ENCODE data around the gene RALGAPA2. TPM values are rescaled to one million over a fixed set of nuclear protein-coding genes. Genes with fewer than 3 reads are reported as not detected.

The RALGAPA2 gene
- total RNA-seq, 1 donor from 2014 or later = 24.8 TPM

DNA sequence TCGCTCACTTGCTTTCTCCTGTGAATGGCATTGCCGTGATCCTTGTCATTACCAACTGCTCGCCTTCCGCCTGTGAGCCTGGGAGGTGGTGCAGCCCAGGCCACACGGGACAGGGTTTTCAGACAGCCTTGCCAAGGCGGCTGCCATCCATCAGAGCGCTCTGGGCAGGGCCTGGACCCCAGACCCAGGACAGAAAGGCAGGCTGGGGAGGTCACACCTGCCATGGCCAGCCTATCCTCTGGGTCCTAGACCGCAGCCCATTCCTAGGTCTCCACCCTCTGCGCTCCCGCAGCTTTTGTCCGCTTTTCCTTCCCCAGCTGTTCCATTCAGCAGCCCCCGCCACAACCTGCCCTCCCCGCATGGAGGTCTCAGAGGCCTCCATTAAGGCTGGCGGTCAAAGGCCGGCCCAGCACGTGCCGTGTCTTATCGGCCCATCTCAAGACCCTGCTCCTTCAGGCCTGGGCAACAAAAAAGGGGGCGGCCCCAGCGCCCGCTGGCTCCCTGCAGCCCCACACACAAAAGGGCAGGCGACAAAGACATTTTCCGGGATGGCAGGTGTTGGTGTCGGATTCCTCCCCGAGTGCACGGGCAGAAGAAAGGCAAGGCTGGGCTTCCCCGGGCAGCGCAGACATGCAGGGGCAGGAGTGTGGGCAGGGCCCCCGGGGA is 316.4 kb downstream of the RALGAPA2 start:
- H3K4me3 ChIP-seq (ENCODE audit: low read depth, low read length) = no peak overlapping the region
- H3K36me3 ChIP-seq (ENCODE audit: control insufficient read depth, insufficient read depth, low read length) = no peaks in the 10 kb centered on the region
- no peak for DNase-seq (ENCODE audit: low read depth)
- TF ChIP-seq CTCF (IDR thresholded peaks at IDR 0.05; ENCODE audit: insufficient read depth, low read length, poor library complexity, severe bottlenecking) = no peak
- H3K27me3 ChIP-seq (ENCODE audit: control insufficient read depth, insufficient read depth, low read length) = no peaks in the 10 kb centered on the region

GRCh38 chr20:20395087-20395486 is 317.4 kb downstream of the RALGAPA2 start:
- no peaks in the 10 kb centered on the region for H3K36me3 ChIP-seq (ENCODE audit: control insufficient read depth, insufficient read depth, low read length)
- no peak for TF ChIP-seq CTCF (IDR thresholded peaks at IDR 0.05; ENCODE audit: insufficient read depth, low read length, poor library complexity, severe bottlenecking)
- H3K4me3 ChIP-seq (ENCODE audit: low read depth, low read length) = no peak overlapping the region
- no peaks in the 10 kb centered on the region for H3K27me3 ChIP-seq (ENCODE audit: control insufficient read depth, insufficient read depth, low read length)
- no peak for DNase-seq (ENCODE audit: low read depth)

DNA sequence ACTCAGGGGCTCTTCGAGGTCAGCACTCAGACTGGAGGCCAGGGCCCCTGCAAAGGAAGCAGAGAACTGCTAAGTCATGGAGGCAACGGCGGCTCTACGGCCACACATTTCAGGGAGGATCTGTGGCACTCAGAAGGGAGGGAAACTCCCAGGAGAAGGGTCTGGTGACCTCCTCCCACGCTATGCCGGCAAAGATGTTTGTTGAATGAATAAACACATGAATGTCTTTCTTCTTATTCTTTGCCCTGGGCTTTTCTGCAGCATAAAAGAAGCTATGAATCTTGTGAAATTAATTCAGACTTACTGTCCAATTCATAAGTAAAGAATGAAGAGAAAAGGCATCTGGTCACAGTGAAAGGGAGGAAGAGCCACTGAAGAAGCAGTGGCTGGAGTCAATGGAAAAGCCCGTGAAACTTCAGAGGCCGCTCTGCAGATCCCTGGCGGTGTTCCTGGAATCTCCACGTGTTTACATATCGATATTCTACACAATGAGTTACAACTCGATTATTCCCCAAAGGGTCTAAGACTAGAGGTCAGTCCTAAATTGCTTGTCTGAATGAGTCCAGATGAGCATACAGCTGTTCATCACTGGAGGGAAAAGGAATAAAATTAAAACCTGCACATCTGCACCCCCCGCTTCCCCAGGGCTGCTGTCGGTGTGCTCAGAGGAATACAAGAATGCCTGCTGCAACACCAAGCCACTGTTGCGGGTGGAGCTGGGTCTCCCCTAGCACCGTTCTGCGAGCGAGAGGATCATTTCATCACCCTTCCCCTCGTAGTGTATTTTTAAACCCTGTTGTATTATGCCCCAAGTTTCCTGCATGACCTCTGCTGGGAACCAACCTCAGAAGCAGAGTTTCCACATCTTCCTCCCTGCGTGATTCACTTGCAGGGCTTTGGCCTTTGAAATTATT is 319.0 kb downstream of the RALGAPA2 start:
- H3K4me3 ChIP-seq (ENCODE audit: low read depth, low read length) = no peak overlapping the region
- no peak for DNase-seq (ENCODE audit: low read depth)
- no peak for TF ChIP-seq CTCF (IDR thresholded peaks at IDR 0.05; ENCODE audit: insufficient read depth, low read length, poor library complexity, severe bottlenecking)
- H3K36me3 ChIP-seq (ENCODE audit: control insufficient read depth, insufficient read depth, low read length) = no peaks in the 10 kb centered on the region
- H3K27me3 ChIP-seq (ENCODE audit: control insufficient read depth, insufficient read depth, low read length) = no peaks in the 10 kb centered on the region

- H3K27me3 ChIP-seq (ENCODE audit: control insufficient read depth, insufficient read depth, low read length) = no peaks in the 10 kb centered on the region
- TF ChIP-seq CTCF (IDR thresholded peaks at IDR 0.05; ENCODE audit: insufficient read depth, low read length, poor library complexity, severe bottlenecking) = no peak
- no peak overlapping the region for H3K4me3 ChIP-seq (ENCODE audit: low read depth, low read length)
- DNase-seq (ENCODE audit: low read depth) = no peak
- H3K36me3 ChIP-seq (ENCODE audit: control insufficient read depth, insufficient read depth, low read length) = no peaks in the 10 kb centered on the region
These were observed 320.7 kb downstream of the RALGAPA2 start for GRCh38 chr20:20391766-20392165.

- Histone ChIP-seq H3K27me3 (ENCODE audit: control insufficient read depth, insufficient read depth, low read length) (no peaks in the 10 kb centered on the region), H3K4me3 (ENCODE audit: low read depth, low read length) (no peak overlapping the region), H3K36me3 (ENCODE audit: control insufficient read depth, insufficient read depth, low read length) (no peaks in the 10 kb centered on the region)
- no peak for TF ChIP-seq CTCF (IDR thresholded peaks at IDR 0.05; ENCODE audit: insufficient read depth, low read length, poor library complexity, severe bottlenecking)
- DNase-seq (ENCODE audit: low read depth) = no peak
These were observed 321.3 kb downstream of the RALGAPA2 start for GRCh38 chr20:20391115-20391514.
